ENCODE results near the gene KRT85. TPM values are rescaled to one million over a fixed set of nuclear protein-coding genes. Genes with fewer than 3 reads are reported as not detected.

The KRT85 gene
- total RNA-seq, 1 donor from 2014 or later: not detected

DNA sequence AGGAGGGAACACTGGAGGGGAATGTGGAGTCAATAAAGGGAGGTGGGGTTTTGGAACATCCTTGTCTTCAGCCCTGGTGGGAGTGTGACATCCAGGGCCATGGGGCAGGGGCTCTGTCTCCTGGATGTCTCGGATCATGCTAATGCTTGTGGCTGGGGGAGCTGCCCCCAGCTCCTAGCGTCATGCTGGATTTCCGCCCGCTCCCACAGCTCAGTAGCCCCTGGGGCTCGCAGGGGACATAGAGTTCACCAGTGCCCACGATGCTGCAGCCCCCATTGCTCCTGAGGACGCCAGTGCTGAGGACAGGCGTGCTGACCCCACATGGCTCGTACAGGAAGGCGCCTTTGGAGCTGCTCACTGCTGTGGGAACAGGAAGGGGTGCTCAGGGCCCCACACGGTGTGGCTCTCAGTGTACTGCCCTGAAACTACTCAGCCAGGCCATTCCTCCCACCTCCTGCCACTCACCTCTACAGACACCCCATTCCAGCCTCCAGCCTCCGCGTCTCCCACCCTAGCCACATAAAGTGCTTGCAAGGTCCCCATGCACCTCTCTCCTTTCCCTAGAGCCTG, 27.6 kb upstream of the KRT85 start:
- no peak overlapping the region for H2AFZ ChIP-seq (replicated peaks)
- Mint-ChIP-seq H3K4me3 (no peak overlapping the region), H3K27ac (no peak overlapping the region), H3K27me3 (ENCODE audit: insufficient read depth, low read depth) (peaks cover 8% of the 10 kb centered on the region), H3K4me1 (peaks cover under 1% of the 10 kb centered on the region), H3K36me3 (no peaks in the 10 kb centered on the region), H3K9me3 (no peaks in the 10 kb centered on the region)
- H3K27me3 ChIP-seq: no peaks in the 10 kb centered on the region
- H3K79me2 ChIP-seq (ENCODE audit: low read depth): no peaks in the 10 kb centered on the region
- H3K4me3 ChIP-seq: no peak overlapping the region
- H4K20me1 ChIP-seq (ENCODE audit: low read depth): no peaks in the 10 kb centered on the region
- no peak for TF ChIP-seq EZH2 (IDR thresholded peaks at IDR 0.05)
- TF ChIP-seq EZH2phosphoT487 (IDR thresholded peaks at IDR 0.05): no peak
- TF ChIP-seq, protein P1, sequence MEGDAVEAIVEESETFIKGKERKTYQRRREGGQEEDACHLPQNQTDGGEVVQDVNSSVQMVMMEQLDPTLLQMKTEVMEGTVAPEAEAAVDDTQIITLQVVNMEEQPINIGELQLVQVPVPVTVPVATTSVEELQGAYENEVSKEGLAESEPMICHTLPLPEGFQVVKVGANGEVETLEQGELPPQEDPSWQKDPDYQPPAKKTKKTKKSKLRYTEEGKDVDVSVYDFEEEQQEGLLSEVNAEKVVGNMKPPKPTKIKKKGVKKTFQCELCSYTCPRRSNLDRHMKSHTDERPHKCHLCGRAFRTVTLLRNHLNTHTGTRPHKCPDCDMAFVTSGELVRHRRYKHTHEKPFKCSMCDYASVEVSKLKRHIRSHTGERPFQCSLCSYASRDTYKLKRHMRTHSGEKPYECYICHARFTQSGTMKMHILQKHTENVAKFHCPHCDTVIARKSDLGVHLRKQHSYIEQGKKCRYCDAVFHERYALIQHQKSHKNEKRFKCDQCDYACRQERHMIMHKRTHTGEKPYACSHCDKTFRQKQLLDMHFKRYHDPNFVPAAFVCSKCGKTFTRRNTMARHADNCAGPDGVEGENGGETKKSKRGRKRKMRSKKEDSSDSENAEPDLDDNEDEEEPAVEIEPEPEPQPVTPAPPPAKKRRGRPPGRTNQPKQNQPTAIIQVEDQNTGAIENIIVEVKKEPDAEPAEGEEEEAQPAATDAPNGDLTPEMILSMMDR (IDR thresholded peaks at IDR 0.05): no peak
- H3K36me3 ChIP-seq: no peaks in the 10 kb centered on the region
- no peaks in the 10 kb centered on the region for H3K9me3 ChIP-seq (ENCODE audit: low read depth)
- H3F3A ChIP-seq (ENCODE audit: low read depth): no peaks in the 10 kb centered on the region
- DNase-seq (ENCODE audit: low spot score): no peak
- H3K4me1 ChIP-seq: no peaks in the 10 kb centered on the region
- no peak overlapping the region for H3K9ac ChIP-seq
- no peak overlapping the region for H3K4me2 ChIP-seq
- no peak overlapping the region for H3K27ac ChIP-seq

DNA sequence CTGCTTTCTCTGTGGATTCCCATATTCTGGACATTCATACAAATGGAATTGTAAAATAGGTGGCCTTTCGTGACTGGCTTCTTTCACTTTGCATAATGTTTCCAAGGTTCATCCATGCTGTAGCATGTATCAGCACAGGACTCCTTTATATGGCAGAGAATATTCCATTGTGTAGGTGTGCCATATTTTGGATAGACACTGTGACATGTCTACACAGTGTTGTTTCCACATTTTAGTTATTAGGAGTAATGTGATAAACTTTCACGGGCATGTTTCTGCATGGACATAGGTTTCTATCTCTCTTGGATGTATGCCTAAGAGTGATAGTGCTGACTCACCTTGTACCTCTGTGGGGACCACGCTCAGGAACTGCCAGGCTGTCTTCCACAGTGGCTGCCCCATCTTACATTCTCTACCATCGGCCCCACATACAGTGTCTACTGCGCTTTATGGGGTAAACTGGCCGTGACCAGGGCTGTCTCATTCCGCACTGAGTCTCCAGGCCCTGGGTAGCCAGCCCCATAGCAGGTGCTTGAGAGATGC, 25.3 kb upstream of the KRT85 start:
- Histone ChIP-seq H2AFZ (replicated peaks) (no peak overlapping the region), H3K4me3 (no peak overlapping the region), H3K79me2 (ENCODE audit: low read depth) (no peaks in the 10 kb centered on the region), H3K9me3 (ENCODE audit: low read depth) (no peaks in the 10 kb centered on the region), H3F3A (ENCODE audit: low read depth) (no peaks in the 10 kb centered on the region), H3K27ac (no peak overlapping the region), H3K4me1 (no peaks in the 10 kb centered on the region), H3K4me2 (no peak overlapping the region), H3K9ac (no peak overlapping the region), H4K20me1 (ENCODE audit: low read depth) (no peaks in the 10 kb centered on the region), H3K27me3 (no peaks in the 10 kb centered on the region), H3K36me3 (no peaks in the 10 kb centered on the region)
- TF ChIP-seq, protein P1 (IDR thresholded peaks at IDR 0.05): no peak
- TF ChIP-seq EZH2 (IDR thresholded peaks at IDR 0.05) (no peak), EZH2phosphoT487 (IDR thresholded peaks at IDR 0.05) (no peak)
- Mint-ChIP-seq H3K4me3 (no peak overlapping the region), H3K9me3 (no peaks in the 10 kb centered on the region), H3K27ac (no peak overlapping the region), H3K27me3 (ENCODE audit: insufficient read depth, low read depth) (peaks cover 14% of the 10 kb centered on the region), H3K36me3 (no peaks in the 10 kb centered on the region), H3K4me1 (peaks cover 8% of the 10 kb centered on the region)
- no peak for DNase-seq (ENCODE audit: low spot score)

DNA sequence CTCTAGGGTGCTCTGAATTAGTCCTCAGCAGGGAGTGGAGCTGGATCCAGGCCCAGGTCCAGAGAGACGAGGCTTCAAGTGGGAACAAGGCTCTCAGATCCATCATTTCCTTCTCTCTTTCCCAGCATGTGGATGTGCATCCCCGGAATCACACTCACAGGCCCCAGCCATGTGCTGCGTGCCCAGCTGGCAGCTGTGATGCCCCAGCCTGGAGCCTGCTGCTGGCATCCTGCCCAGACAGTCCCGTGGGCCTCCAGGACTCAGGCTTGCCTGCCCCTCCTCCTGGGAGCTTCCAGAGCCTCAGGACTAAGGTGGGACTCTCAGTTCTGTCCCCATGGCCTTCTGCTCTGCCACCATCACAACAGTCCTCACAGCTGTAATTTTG, 24.3 kb upstream of the KRT85 start:
- Mint-ChIP-seq H3K27ac (no peak overlapping the region), H3K4me1 (peaks cover 8% of the 10 kb centered on the region), H3K9me3 (no peaks in the 10 kb centered on the region), H3K27me3 (ENCODE audit: insufficient read depth, low read depth) (peaks cover 14% of the 10 kb centered on the region), H3K36me3 (no peaks in the 10 kb centered on the region), H3K4me3 (no peak overlapping the region)
- Histone ChIP-seq H3K27me3 (no peaks in the 10 kb centered on the region), H3K4me3 (no peak overlapping the region), H3K4me2 (no peak overlapping the region), H3K9ac (no peak overlapping the region), H3K9me3 (ENCODE audit: low read depth) (no peaks in the 10 kb centered on the region), H3K79me2 (ENCODE audit: low read depth) (no peaks in the 10 kb centered on the region), H4K20me1 (ENCODE audit: low read depth) (no peaks in the 10 kb centered on the region), H3K36me3 (no peaks in the 10 kb centered on the region), H3K4me1 (no peaks in the 10 kb centered on the region), H2AFZ (replicated peaks) (no peak overlapping the region), H3F3A (ENCODE audit: low read depth) (no peaks in the 10 kb centered on the region), H3K27ac (no peak overlapping the region)
- DNase-seq (ENCODE audit: low spot score): no peak
- TF ChIP-seq EZH2phosphoT487 (IDR thresholded peaks at IDR 0.05): no peak
- TF ChIP-seq, protein P1 (IDR thresholded peaks at IDR 0.05): no peak
- TF ChIP-seq EZH2 (IDR thresholded peaks at IDR 0.05): no peak

All from neural progenitor cell (in vitro differentiated cells).